Medulla oblongata (tissue), 1 donor: Measurements from ENCODE around the gene TCERG1L.
"Not testable (repeated sequence)": the region's sequence is repeated elsewhere in the genome, so short reads cannot be mapped to it uniquely, and the experiment has no call there.

Source experiments
- DNase-seq: peaks from one replicate; pipeline ENCODE4 v3.0.0-alpha.2; 2015; ENCODE audit errors: extremely low spot score

TCERG1L gene

DNA sequence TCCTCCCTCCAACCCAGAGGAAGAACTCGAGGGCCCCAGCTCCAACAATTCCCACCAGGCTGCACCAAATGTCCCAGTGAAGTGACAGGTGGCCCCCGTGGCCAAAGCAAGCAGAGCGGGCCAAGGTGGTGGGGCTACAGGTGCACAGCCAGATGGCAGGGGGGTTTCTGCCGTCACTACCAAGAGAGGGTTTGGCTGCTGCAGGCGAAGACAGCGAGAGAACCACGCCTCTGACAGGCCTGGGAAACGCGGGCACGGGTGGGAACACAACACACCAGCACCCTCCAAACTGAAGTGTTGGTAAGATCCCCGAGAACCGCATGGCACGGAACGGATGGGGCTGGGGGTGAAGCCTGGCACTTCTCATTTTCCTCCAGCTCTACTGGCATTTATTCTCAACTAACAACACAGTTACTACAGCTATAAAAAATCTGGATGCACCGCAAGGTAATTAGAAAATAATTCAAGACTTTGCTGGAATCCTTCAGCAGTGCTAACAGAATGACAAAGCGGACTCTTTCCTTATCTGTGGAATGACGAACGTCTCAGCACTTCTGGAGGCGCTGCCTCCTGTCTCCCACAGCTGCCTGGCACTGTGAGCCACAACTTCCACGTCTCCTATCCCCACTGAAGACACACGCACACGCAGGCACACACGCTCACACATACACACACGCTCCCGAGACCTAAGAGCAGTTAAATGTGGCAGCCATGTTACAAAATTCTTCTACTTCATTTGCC is 167.9 kb downstream of the TCERG1L start:
- DNase-seq = no peak

- DNase-seq = no peak
Observed at GRCh38 chr10:131142517-131143380, 168.8 kb downstream of the TCERG1L start.

DNA sequence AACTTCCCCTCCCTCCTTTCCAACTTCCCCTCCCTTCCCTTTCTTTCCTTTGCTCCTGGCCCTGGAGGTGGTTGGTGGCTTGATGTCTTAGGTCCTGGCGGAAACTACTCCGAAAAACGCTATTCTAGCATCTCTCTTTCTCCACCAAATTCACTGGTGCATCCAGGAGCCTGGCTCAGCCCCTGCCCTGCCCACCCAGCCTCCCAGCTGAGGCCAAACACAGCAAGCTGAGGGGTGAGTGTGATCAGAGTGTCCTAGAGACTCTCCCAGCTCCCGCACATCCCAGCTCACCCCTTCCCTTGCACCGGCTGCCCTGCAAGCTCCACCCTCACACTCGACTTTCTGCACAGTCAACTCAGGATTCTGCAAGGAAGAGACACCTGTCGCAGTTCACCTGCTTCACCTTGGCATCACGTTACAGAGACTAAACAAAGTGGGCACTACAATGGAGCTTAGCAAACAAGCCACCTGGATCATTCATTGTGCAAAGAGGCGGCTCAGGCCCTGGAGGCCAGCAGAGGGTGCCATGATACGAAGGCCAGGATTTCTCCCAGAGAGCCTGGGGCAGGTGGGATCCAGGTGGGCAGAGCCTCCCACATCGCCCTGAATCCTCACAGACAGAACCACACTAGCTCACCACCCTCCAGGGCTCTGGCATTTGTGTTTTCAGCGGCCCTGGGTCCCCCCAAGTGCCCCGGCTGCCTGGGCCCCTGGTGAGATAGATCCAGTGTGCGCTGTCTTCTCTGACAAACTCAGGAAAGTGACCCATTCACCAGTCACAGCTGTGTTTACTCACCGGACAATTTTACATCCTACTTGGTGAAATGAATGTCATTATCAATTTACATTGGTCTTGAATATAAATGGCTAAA is 169.6 kb downstream of the TCERG1L start:
- DNase-seq = no peak

DNA sequence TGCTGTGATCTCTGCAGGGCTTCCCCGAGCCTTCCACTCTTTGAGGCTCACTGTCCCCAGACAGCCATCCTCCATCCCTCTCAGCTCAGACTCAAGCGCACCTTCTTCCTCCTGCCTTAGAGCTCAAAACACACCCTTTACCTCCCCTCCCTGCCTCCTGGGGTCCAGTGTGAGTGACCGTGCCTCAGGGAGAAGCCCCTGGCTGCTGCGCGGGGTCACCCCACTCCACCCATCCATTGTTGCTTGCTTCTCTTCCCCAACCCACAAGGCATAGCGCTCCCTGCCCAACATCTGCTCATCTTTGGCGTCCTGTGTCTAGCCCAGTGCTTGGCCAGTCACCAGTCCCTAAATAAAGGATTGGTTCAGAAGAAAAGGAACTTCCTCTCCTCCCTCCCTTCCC is 170.3 kb downstream of the TCERG1L start:
- DNase-seq = no peak

DNA sequence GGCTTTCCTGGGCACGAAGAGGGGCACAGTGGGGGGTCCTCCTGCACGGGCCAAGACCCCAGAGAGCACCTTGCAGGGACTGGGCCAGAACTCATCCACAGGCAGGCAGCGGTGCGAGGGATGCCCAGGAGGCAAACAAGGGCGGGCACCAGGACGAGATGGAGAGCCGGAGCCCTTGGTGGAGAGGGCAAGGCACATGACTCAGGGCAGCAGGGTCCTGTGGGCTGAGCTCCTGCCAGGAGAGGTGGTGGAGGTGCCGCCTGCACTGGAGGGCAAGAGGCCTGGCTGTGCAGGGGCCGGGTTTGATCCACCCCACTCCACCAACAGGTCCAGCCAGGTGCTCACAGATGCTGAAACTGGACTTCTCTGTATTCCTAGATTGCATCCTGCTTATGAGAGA is 170.9 kb downstream of the TCERG1L start:
- no peak for DNase-seq

GRCh38 chr10:131137223-131137622 is 174.3 kb downstream of the TCERG1L start:
- no peak for DNase-seq

DNA sequence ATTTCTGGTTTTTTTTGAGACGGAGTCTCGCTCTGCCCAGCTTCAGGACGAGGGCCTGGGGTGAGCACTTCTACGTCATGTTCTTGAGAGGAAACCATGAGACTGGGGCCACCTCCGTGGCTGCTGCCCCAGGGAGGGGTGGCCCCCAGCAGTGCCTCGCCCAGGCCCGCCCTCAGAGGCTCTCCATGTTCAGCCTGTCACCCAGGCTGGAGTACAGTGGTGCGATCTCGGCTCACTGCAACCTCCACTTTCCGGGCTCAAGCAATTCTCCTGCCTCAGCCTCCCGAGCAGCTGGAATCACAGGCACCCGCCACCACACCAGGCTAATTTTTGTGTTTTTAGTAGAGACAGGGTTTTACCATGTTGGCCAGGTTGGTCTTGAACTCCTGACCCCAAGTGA is 175.2 kb downstream of the TCERG1L start:
- DNase-seq = not testable (repeated sequence)

GRCh38 chr10:131135716-131136115 is 175.8 kb downstream of the TCERG1L start:
- no peak for DNase-seq

GRCh38 chr10:131134651-131135050 is 176.9 kb downstream of the TCERG1L start:
- DNase-seq = no peak

DNA sequence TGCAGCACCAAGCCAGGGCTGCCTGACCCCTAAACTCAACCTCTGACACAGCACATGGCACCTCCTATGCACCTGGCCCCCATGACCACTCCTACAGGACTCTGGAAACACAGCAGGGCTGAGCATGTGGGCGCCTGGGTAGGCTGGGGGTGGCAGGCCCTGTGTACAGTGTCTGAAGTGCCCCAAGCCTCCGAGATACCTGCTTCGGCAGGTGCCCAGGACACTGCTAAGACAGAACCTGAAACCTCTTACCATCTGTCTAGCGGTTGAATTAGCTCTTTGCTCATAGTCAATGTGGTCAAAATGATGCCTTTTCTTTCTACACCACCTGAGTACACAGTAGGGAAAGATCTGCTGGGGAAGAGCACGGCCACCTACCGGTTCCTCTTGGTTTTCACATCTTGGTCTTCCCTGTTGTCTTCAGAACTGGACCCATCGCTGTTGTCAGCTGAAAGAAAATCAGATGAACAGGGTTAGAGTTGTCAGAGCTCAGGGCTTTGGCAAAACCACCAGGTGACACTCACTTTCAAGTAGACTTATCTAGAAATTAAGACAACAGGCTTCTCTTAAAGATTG is 177.4 kb downstream of the TCERG1L start:
- no peak for DNase-seq

GRCh38 chr10:131132681-131133080 is 178.8 kb downstream of the TCERG1L start:
- no peak for DNase-seq

DNA sequence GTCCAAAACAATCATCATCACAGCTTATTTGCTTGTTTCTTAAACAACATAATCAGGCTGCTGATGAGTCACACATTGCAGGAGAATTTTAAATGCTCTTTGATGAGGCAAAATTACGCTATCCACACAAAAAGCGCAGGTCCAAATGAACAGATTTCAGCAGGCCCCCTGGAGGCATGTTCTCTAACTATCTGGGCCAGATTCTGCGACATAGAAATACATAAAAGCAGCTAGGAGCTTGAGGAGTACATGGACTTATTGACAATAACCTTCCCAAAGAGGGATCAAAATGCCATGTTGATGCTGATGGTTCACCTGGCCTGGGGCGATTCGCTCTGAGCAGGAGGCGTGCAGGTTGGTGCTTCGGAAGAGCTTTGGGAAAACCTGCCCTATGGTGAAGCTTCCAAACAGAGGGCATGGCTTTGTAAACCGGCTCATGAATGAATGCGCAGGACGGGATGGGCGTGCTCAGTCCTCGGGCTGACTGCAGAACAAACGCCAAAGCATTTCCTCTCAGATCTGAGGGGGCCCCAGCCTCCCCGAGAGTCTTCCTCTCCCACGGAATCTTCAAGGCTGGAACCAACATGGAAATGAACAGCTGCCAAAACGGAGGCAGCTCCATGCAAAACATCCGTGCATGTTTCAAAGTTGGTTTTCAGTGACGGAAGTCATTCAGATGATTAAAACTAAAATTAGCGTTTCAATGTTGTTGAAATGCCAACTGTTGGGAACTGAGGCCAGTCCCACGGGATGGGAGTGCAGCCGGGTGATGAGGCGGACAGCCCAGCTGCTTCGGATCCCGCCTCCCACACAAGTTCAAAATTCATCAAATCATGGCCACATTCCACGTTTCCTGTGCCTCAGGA is 179.6 kb downstream of the TCERG1L start:
- DNase-seq = no peak

- no peak for DNase-seq
Observed at GRCh38 chr10:131130025-131130424, 181.5 kb downstream of the TCERG1L start.

GRCh38 chr10:131129544-131129943 is 182.0 kb downstream of the TCERG1L start:
- no peak for DNase-seq

GRCh38 chr10:131128731-131129130 is 182.8 kb downstream of the TCERG1L start:
- no peak for DNase-seq

DNA sequence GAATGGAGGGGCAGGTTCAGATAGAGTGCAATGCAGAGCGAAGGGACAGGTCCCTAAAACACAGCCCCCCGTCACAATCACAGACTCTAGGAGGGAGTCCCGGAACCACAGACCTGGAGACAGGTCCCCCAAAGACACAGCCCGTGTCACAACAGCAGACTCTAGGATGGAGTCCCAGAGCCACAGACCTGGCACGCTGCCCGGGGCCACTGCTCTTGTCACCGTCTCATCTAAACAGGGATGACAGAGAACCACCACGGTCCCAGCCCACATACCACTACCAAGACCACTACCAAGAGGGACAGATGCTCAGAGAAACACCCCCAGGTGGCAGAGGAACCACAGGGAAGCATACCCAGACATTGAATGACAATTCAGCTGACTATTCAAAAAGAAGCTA is 183.9 kb downstream of the TCERG1L start:
- no peak for DNase-seq

DNA sequence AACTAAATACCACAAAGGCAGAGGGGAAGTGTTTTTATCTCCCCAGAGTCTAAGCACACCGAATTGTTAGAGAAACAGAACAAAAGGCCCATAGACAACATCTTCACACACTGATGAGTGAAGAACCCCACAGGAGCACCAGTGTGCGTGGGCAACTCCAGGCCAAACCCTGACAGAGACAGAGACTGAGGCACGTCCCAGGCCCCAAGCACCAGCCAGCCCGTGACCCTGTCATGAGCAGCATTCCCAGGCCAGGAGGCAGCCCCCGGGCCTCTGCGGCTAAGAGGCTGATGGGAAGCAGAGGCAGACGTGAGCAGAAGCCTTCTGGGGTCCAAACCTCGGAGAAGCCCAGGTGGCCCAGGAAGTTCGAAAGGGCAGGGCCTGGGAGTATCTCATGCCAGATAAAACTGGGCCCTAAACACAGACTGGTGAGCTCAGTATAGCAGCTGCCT is 184.4 kb downstream of the TCERG1L start:
- no peak for DNase-seq

GRCh38 chr10:131126321-131127137 is 185.0 kb downstream of the TCERG1L start:
- peak; percentile 10 for DNase-seq

- DNase-seq = no peak
Observed at GRCh38 chr10:131125511-131126225, 185.9 kb downstream of the TCERG1L start.
